ENCODE data around the gene PDK2.

- no peak for TF ChIP-seq CTCF (conservative IDR thresholded peaks at IDR 0.05; ENCODE audit: low read depth in 2 of 2)
- no peak for TF ChIP-seq CREB1 (CRISPR knock-in tag; IDR thresholded peaks at IDR 0.05; ENCODE audit: low read depth)
- no peak for TF ChIP-seq EZH2phosphoT487 (IDR thresholded peaks at IDR 0.05; ENCODE audit: unreplicated experiment)
- TF ChIP-seq POLR2AphosphoS5 (IDR thresholded peaks at IDR 0.05; ENCODE audit: low read depth), result no peak
- TF ChIP-seq REST (IDR thresholded peaks at IDR 0.05; ENCODE audit: unreplicated experiment), result no peak
- no peak for TF ChIP-seq EZH2 (IDR thresholded peaks at IDR 0.05; ENCODE audit: low read depth, unreplicated experiment)
- TF ChIP-seq ZNF331 (CRISPR knock-in tag; IDR thresholded peaks at IDR 0.05; ENCODE audit: low read depth), result no peak
- no peak for TF ChIP-seq ETS1 (IDR thresholded peaks at IDR 0.05)
Measured at GRCh38 chr17:50149091-50149416, 53.9 kb downstream of the PDK2 start.
